GM11168 (cell line): ENCODE measurements around the gene SPAG17.

Source experiments
- in situ Hi-C: fragments of 300-500 bp; cut with MboI; formaldehyde crosslinking; loops from one replicate; pipeline ENCODE4 v1.12.0; 2022; ENCODE audit warnings: low sequenced_read_pairs; ENCODE audit not compliant: unreplicated experiment

SPAG17 gene

DNA sequence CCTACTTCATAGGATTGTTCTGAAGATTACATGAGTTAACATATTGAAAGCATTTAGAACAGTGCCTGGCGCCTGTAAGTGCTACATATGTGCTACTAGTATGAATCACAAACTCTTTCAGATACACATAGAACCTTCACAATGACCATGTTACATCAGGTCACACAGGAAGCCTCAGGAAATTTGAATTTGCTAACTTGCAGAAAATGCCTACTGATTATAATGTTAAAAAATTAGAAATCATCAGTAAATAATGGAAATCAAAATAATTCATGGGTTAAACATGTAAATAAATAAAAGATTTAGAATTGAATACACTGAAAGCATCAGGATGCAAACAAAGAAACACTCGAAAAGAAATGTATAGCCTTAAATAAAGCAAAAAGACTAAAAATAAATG is 94.9 kb downstream of the SPAG17 start:
- in situ Hi-C loops: no loop called here

DNA sequence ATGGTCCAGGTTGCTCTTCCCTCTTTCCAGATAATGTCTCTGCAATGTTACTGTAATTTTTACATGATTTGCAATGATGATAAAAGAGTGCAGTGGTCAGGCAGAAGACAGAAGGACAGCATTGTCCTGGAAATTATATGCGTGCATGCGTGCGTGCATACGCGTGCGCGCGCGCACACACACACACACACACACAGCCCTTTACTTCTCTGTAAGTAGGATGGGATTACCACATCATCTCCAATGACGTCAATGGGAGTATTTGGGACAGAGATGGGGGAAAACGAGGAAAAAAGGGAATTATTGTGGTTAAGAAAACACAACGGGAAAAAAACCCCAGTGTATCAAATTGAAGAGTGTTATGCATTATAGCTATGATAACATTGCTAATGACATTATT is 99.7 kb downstream of the SPAG17 start:
- in situ Hi-C loops: no loop called here

DNA sequence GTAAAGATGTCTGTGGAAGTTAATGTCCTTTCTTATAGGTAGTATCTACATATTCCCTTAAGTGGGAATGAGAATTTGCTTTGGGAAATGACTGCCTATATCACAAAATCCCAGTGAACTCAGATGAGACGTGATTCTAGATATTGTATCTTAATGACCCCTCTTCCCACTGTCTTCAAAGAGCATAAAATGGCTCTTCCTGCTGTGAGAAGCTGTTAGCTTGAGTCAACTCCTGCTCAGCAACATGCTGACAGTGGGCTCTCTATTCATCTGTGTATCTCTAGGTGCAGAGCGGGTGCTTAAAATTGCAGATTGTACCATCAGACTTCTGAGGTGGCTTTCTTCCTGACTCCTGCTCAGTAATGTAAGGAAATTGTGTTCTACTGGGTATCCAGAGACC is 100.6 kb downstream of the SPAG17 start:
- in situ Hi-C loops: no loop called here

DNA sequence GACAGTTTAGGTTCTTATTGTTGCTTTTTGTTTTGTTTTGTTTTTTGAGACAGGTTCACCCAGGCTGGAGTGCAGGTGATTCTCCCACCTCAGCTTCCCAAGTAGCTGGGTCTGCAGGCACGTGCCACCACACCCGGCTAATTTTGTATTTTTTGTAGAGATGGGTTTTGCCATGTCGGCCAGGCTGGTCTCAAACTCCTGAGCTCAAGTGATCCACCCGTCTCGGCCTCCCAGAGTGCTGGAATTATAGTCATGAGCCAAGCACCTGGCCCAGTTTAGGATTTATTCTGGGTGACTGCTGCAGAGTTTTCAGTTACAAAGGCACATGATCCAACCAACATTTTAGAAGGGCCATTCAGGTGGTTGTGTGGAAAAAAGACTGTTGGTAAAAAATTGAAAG is 102.0 kb downstream of the SPAG17 start:
- in situ Hi-C loops: no loop called here

DNA sequence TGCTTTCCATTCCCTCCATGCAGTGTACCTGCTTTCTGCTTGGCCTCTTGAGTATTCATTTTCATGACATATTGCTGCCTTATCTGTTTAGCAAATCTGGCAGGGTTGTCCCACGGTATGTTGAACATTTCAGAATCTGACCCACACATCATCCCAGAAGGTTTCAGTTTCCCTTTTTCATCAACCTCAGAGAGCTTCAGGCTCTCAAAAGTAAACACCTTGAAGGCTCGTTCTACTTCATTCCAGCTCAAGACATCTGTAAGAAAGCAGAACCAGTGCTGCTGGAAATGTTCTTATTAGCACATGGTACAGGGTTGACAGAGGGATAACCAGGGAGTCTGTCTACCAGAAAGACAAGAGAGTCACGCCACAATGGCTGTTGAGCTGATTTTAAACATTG is 103.6 kb downstream of the SPAG17 start:
- in situ Hi-C loops: no loop called here

DNA sequence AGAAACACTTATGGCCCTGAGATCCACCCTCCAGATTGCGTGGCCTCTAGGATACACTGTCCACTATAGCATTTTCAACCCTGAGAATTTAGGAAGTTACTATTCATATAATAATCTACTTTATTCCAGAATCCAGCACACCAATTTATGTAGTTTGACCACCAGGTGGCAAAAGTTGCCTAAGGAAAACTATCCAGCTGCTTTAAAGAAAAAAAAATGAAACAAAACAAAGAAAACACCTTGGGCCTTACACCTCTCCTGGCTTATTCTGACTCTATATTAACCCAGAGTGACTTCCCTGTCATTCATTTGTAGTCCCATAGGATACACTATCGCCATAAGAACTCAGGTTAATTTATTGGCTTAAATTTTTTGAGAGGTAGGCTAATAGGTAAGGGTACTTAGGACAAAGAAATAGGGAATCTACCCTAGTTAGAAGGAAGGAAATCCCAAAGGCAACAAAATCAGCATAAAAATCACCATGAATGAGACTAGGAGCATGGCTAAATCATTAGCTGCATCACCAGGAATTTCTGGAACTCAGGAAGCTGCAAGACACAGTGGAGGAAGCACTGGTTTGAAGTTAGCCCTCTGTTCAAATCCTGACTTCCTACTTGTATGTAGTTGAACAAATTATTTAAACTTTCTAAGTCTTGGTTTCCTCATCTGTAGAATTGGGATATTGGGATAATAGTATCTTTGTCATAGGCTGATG is 107.5 kb downstream of the SPAG17 start:
- in situ Hi-C loops: no loop called here

DNA sequence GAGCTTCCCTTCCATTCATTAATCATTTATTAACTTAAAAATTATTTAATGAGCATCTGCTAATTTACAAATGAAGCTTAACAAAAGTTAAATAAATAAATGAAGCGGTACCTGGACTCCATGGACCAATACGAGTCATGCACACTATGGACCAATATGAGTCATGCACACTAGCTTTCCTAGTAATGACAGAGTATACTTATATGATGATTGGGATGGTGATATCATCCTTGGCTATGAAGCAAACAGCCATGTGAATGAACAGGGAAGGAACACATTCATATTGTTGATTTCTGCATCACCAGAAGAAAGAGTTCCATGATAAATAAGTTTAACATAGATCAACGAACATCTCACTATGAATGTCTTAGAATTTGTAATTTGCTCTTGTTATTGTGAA is 109.9 kb downstream of the SPAG17 start:
- in situ Hi-C loops: no loop called here

DNA sequence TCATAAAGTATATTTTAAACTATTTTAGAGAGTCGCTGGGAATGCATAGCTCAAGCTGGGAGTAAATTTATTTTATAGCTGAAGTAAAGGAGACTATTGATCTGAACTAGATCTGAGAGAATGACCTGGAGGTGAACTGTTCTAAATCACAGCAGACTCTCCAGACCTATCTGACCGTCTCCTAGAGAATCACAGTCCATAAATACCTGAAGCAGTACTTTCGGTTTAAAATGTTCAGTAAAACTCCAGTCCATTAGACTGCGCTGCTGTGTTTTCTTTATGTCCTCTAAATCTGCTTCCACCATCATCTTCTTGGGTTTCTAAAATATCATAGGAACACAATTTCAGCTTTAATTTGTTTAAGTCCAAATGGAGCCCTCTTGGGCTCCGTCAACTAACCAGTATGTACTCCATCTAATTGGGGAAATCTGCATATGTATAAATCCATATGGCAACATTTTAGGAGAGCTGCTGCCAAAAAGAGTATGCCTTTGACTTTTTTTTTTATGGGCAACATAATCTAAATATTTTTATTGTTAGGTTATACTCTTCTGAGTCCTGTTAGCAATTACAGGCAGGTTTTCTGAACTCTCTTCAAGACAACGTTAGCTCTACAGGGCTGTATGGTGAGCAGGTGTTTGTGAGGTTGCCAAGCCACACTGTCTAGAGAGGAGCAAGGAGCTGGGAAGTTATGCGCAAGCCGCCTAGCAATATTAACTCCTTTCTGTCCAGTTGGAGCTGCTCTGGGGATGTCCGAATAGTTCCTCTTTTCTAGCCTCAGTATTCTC is 111.2 kb downstream of the SPAG17 start:
- in situ Hi-C loops: no loop called here

DNA sequence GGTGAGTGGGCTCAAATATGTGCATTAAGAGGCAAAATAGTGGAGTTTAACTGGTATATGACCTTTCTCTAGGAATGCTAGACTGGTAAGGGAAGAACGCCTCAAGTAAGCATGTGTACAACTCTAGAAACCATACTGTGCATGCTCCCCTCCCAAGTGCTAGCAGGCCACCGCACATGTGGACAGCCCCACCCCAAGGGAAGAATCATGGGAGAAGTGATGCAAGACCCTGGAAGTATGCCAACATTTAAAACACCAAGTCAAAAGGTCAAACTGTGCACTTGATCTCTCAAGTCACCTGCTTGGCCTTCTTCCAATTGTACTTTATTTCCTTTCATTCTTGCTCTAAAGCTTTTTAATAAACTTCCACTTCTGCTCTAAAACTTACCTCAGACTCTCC is 135.0 kb downstream of the SPAG17 start:
- in situ Hi-C loops: no loop called here

DNA sequence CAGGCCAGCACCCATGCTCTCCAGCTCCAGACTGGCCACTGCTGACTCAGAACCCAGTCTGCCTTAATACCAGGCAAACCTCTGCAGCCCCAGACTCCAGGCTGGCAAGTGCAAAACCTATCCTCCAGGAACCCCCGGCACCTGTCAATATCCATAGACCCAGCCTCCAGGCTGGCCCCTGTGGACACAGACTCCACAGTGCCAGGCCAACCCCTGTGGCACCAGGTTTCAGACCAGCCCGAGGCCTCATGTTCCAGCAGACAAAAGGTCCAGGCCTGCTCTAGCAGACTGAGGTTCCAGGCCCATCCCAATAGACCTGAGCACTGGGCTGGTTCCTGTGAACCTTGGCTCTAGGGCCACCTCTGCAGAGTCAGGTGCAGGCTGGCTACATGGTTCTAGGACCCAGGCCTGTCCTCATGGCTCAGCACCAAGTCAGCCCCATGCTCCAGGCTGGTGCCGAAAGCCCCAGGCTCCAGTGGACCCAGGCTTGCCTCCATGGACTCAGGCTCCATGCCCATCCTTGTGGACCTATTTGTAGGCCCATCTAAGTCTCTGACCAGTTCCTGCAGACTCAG is 137.3 kb downstream of the SPAG17 start:
- in situ Hi-C loops: no loop called here

DNA sequence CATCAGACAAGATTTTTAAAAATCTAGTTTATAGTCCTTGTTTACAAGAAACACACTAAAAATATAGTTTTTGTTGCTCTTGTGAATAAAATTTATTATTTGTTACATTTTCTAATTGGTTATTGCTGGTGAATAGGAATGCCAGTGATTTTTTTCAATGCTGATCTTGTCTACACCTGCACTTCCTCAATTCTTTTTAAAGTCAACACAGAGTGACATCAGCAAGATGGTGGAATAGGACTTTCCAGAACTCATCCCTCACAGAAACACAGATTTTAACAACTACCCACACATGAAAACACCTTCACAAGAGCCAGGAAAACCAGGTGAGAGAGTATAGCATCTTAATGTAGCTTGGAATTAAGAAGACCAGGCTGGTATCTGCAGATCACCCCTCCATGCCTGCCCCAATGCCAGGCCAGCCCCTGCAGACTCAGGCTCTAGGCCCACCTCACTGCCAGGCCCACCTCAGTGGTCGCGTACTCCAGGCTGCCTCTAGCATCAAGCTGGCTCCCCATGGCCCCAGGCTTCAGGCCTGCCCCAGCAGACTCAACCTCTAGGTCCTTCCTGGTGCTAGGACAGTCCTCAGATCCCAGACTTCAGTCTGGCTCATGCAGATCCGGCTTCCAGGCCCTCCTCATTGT is 137.9 kb downstream of the SPAG17 start:
- in situ Hi-C loops: no loop called here

DNA sequence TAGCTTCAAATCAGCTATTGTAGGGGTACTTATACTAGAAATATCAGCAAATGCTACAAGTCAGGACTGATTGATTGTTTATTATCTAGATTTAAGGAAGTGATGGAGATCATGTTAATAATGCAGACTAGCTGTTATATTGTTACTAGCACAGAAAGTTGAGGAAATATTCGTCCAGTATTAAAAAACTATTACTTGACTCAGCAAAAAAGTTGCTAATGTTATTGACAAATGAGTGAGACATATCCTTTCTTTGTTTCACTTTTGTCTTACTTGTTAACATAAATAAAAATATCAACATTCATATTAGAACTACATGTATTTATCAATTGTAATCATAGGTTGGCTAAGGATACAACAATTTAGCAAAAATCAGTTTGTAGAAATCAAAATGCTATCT is 141.4 kb downstream of the SPAG17 start:
- in situ Hi-C loops: no loop called here

DNA sequence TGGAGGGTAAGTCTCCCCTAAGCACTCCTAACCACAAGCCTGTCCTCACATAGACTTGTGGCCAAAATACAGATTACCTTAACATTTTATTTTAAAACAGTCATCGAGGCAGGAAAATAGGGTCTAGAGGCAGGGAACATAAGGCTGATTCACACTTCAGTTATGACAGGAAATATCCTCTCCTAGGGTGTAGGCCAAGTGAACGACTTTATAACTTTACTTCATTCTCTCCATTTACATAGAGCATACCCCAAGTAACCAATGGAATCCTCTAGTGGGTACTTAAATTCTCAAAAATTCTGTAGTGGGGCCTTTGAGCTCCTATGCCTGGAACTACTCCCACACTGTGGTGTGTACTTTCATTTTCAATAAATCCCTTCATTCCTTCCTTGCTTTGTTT is 142.5 kb downstream of the SPAG17 start:
- in situ Hi-C loops: no loop called here

DNA sequence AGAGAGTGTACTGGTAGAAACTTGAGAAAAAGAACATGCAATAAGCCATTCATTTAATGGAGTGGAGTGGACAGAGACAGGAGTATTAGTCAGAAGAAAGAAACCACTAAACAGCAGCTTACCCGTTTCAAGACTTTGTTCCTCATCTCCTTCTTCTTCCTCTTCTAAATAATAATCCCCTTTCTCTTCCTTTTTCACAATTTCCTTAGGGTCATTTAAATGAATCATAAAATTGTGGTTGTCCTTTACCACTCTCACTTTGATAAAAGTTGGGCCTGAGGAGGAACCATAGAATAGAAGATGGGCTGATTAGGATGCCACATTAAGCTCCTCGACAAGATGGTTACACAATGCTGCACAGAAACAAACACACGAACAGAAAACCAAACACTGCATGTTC is 145.9 kb downstream of the SPAG17 start:
- in situ Hi-C loops: no loop called here

DNA sequence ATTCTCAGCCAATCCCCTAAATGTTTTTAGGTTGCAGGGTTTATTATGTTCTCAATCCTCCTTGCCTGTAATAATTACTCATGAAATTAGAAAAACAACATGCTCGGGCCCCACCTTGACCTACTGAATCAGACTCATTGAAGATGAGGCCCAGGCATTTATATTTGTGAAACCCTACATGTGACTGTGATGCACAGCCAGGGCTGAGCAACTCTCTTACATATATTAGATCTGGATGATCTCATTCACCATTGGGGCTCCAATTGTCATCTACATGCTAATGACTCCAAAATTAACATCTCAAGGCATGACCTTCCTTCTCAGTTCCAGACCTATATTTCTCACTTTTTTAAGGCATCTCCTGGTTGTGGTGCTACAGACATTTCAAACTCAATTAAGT is 152.1 kb downstream of the SPAG17 start:
- in situ Hi-C loops: no loop called here

DNA sequence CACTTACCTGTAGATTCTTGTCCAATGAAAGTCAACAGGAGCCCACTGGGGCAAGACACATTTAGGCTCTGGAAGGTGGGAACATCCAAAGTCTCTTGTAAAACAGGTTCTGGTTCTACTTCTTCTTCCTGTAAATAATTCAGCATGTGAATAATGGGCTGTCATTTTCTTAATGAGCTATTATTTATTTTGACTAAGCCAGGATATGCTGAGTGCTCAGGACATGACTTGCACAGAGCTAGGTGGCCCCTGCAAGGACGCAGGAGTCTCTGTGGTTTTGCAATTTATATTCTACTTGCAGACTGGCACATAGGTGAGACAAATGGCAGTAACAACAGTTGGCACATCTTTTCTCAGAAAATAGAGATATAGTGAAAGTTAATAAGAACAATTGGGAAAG is 156.8 kb downstream of the SPAG17 start:
- in situ Hi-C loops: no loop called here

DNA sequence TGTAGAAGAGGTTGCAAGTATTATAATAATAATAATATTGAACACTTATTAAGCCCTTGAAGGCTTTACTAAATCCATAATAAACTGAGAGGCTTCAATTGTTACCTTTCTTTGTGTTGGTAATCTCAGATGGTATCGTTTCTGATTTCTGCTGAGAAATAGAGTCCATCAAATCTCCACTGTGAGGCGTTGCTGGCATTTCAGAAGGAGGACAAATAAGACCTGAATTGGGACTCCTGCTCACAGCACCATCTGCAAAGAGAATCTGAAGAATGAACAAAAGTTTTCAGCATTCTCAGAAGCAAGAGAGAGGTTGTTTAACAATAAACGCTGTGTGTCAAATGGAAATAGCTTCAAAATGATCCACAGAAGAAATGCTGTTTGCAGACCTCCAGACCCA is 161.8 kb downstream of the SPAG17 start:
- in situ Hi-C loops: no loop called here

DNA sequence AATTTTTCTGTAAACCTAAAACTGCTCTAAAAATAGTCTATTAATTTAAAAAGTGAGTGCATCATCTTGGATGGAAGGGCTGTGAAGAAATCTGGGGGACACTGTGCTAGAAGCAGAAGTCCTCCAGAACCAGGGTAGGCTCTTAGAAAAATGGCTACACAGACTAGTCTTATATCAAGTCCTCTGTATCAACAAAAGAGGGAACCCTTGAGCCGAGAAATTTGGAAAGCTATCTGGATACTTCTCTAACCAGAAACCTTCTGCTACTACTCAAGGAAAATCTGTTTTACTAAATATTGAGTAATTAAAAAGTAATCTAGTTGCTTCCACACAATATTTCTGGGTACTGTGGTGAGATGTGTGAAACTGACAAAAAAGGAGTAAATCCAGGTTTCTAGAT is 163.4 kb downstream of the SPAG17 start:
- in situ Hi-C loops: no loop called here

DNA sequence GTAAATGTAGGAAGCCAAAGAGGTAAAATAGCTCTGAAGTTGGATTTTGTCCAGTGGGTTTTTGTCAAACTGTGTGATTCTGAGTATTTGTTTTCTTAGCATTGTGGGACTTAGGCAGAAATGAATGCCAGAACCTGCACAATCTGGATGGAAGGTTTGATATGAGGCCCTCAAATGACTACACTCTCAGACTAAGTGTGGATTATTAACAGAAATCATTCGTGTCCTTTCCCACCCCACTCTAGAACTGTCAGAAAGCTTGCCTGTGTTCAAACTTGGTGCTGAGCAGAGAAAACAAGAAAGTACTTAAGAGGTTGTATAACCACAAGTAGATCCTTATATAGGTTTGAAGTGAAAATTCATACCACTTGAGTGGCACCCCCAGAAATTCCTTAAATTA is 167.0 kb downstream of the SPAG17 start:
- in situ Hi-C loops: no loop called here

DNA sequence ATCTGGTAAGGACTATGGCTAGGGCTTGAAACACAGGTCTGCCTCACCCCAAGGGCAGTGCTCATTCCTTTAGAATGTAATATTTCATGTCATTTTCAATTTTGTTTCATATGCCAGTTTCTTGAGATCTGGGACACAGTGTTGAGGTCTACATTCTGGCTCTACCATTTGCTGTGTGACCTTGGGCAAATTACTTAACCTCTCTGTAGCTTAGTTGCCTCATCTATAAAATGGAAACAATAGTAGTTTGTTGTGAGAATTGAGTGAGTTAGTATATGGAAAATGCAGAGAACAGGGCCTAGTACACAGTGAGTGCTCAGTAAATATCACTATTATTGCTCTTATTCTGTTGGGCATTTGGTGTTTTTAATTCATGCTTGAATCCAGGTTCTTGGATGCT is 171.1 kb downstream of the SPAG17 start:
- in situ Hi-C loops: no loop called here

DNA sequence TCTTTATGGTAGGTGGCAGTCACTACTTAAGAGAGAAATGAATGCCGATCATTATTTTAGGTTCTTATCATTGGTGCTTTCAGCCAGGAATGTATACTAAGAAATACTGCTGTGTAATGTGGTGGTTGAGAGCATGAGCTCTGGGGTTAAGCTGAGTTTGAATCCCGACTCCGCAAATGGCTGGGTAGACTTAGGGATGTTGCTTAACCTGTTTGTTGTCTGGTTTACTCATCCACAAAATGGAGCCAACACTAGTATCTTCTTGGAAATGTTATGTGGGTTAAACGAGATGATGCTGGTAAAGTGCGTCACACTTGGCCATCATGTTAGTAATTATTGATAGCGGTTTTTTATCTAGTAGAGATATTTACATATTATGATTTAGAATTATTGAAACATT is 171.7 kb downstream of the SPAG17 start:
- in situ Hi-C loops: no loop called here
